Measurements from ENCODE around the gene NUAK1. TPM values are rescaled to one million over a fixed set of nuclear protein-coding genes. Genes with fewer than 3 reads are reported as not detected.

NUAK1 gene
- total RNA-seq, 1 experiment from 2014 or later: 10.1 TPM

GRCh38 chr12:106070147-106070546 is 68.6 kb downstream of the NUAK1 start:
- H2BK12ac ChIP-seq (ENCODE audit: insufficient read length, low read depth, low read length): no peak overlapping the region
- no peak overlapping the region for H3K14ac ChIP-seq (ENCODE audit: insufficient read depth, low read length)
- peaks cover 10 to 11% of the 10 kb centered on the region in 2 experiments for H3K4me1 Mint-ChIP-seq
- no peak overlapping the region for H4K8ac ChIP-seq (replicated peaks; ENCODE audit: insufficient read length, low read depth, low read length)
- no peak overlapping the region for H3K18ac ChIP-seq (ENCODE audit: insufficient read length, low read depth, low read length)
- no peak overlapping the region for H3K27ac ChIP-seq (ENCODE audit: insufficient read length, low read depth, low read length)
- H2BK15ac ChIP-seq (ENCODE audit: low read depth, low read length): no peak overlapping the region
- DNase-seq: no peak
- no peak overlapping the region for H3T11ph ChIP-seq (ENCODE audit: low read length)
- H3K27me3 ChIP-seq (ENCODE audit: insufficient read depth, low read length): no peaks in the 10 kb centered on the region
- no peak overlapping the region for H3K9ac ChIP-seq (ENCODE audit: extremely low read depth, insufficient read length, low read length)
- H3K4me1 ChIP-seq (ENCODE audit: insufficient read depth, low read length): peaks cover 2% of the 10 kb centered on the region; the same call in 1 of the 2 replicates
- H2BK120ac ChIP-seq (ENCODE audit: low read depth, low read length, poor library complexity, severe bottlenecking): no peak overlapping the region
- no peaks in the 10 kb centered on the region for H3K23me2 ChIP-seq (ENCODE audit: insufficient read length, low read depth, low read length, poor library complexity, severe bottlenecking)
- no peaks in the 10 kb centered on the region for H3K9me3 Mint-ChIP-seq
- H2AK5ac ChIP-seq (ENCODE audit: insufficient read length, low read length): no peak overlapping the region
- H4K5ac ChIP-seq (ENCODE audit: insufficient read length, low read depth, low read length): no peak overlapping the region
- no peaks in the 10 kb centered on the region for H3K27me3 Mint-ChIP-seq (ENCODE audit: low read depth)
- no peak overlapping the region for H3K27ac Mint-ChIP-seq
- H2AFZ ChIP-seq (ENCODE audit: low read length): no peak overlapping the region
- H3K9me3 ChIP-seq (ENCODE audit: control insufficient read depth, low read depth, low read length): no peaks in the 10 kb centered on the region
- H3K4me3 Mint-ChIP-seq: no peak overlapping the region
- TF ChIP-seq CTCF (conservative IDR thresholded peaks at IDR 0.05): no peak
- no peak overlapping the region for H3K4ac ChIP-seq (ENCODE audit: low read depth, low read length)
- no peaks in the 10 kb centered on the region for H3K79me1 ChIP-seq (ENCODE audit: insufficient read depth, low read depth, low read length, poor library complexity, severe bottlenecking)
- WGBS (ENCODE audit: extremely low coverage, insufficient read length, low lambda C conversion rate): no CpG with 5 or more reads among the region's 1 CpG
- H4K91ac ChIP-seq (ENCODE audit: insufficient read length, low read depth, low read length): no peak overlapping the region
- peaks cover 20 to 47% (median 30%) of the 10 kb centered on the region in 3 experiments; a peak in 6 of 7 replicates for H3K36me3 Mint-ChIP-seq (ENCODE audit: insufficient read depth in 1 of 3, low read depth in 3 of 3)
- H3K79me2 ChIP-seq (ENCODE audit: insufficient read depth, low read length): no peaks in the 10 kb centered on the region
- H2BK20ac ChIP-seq (ENCODE audit: low read depth, low read length, poor library complexity, severe bottlenecking): no peak overlapping the region
- H3K56ac ChIP-seq (ENCODE audit: insufficient read length, low read depth, low read length): no peak overlapping the region
- H2BK5ac ChIP-seq (ENCODE audit: insufficient read length, low read length): no peak overlapping the region
- H4K20me1 ChIP-seq (ENCODE audit: control insufficient read depth, insufficient read depth, insufficient read length): no peaks in the 10 kb centered on the region
- no peak overlapping the region for H3K23ac ChIP-seq (ENCODE audit: insufficient read length, low read depth, low read length)
- H3K4me2 ChIP-seq (ENCODE audit: insufficient read depth, insufficient read length, low read length): no peak overlapping the region

Measured in H9 (cell line).